ENCODE results near the gene CACNB2. TPM values are rescaled to one million over a fixed set of nuclear protein-coding genes. Genes with fewer than 3 reads are reported as not detected.

The CACNB2 gene
- total RNA-seq, 2 experiments from 2014 or later: not detected

DNA sequence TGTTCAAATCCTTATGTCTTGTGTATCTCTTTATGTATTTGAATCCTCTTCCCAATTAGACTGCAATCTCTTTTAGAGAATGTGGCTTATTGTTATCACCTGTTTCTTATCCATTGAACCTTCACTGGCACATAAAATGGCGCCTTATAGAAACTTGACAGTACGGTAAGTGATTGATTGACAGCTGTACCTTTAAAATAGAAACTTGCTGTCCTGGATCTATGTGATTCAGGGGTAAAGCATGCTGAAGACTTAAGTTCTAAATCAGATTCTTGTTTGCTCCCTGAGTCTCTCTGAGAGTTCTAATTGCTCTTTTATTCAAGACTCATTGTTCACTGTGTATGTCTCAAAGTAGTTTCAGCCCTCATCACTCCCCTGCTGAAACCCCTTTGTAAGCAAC is 91.3 kb downstream of the CACNB2 start:
- Mint-ChIP-seq H3K4me1 (no peaks in the 10 kb centered on the region), H3K4me3 (no peak overlapping the region), H3K36me3 (ENCODE audit: low read depth) (no peaks in the 10 kb centered on the region), H3K27ac (no peak overlapping the region), H3K27me3 (no peaks in the 10 kb centered on the region), H3K9me3 (no peaks in the 10 kb centered on the region)
- POLR2A ChIA-PET: no interaction called here
- CTCF ChIA-PET: no interaction called here
- DNase-seq: no peak

DNA sequence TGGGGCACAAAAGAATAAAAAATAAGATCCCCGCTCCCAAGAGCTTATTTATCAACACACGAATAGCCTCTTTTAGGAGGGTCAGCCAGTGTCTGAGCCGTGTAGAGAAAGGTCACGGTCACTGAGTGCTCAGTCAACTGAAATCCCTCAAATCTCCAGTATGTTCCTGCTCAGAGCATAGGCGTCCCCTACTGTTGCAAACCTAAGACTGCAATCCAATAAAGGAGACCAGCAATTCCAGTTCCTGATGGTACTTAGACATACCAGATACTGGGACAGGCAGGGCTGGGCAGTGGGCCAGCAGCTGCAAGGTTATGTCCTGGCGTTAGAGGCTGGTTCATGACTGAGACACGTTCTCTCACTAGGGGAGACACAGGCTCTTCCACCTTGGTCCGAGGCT is 93.6 kb downstream of the CACNB2 start:
- Mint-ChIP-seq H3K36me3 (ENCODE audit: low read depth) (no peaks in the 10 kb centered on the region), H3K27ac (no peak overlapping the region), H3K4me3 (no peak overlapping the region), H3K4me1 (no peaks in the 10 kb centered on the region), H3K9me3 (no peaks in the 10 kb centered on the region), H3K27me3 (no peaks in the 10 kb centered on the region)
- POLR2A ChIA-PET: no interaction called here
- DNase-seq: no peak
- CTCF ChIA-PET: no interaction called here

DNA sequence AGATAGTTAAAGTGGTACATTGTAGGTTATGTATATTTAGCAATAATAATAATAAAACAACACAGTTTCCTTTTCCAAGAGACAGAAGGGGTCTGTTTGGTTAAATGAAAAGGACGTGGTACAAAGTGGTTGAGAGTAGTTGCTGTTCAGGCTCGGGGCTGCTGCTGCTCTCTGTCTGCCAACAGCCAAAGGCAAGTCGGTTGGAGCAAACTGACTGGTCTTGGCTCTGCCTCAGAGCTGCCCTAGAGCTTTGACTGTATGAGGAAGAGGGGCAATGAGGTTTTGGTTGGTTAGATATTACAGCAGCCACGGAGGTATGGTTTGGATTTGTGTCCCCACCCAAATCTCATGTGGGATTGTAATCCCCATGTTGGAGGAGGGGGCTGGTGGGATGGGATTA is 95.3 kb downstream of the CACNB2 start:
- Mint-ChIP-seq H3K4me1 (no peaks in the 10 kb centered on the region), H3K27me3 (no peaks in the 10 kb centered on the region), H3K4me3 (no peak overlapping the region), H3K36me3 (ENCODE audit: low read depth) (no peaks in the 10 kb centered on the region), H3K27ac (no peak overlapping the region), H3K9me3 (no peaks in the 10 kb centered on the region)
- no peak for DNase-seq
- ChIA-PET POLR2A (no interaction called here), CTCF (no interaction called here)

DNA sequence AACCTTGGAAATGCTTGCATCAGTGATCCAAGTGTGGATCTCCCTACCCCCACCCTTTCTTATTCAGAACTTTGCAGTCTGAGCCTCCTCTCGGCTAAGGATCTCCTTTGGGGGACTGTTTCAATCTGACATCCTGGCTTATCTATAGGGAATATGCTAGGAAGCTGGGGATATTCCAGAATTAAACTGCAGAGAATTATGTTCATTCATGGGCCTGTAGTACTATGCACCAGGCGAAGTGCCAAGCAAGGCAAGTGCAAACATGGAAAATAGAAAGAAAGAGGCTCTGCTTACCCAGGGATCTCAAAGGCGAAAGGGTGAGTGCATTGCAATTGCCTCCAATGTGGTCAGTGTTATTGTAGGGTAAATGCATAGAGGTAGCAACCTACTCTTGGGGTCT is 96.5 kb downstream of the CACNB2 start:
- Mint-ChIP-seq H3K27me3 (no peaks in the 10 kb centered on the region), H3K9me3 (no peaks in the 10 kb centered on the region), H3K4me3 (no peak overlapping the region), H3K4me1 (no peaks in the 10 kb centered on the region), H3K27ac (no peak overlapping the region), H3K36me3 (ENCODE audit: low read depth) (no peaks in the 10 kb centered on the region)
- ChIA-PET POLR2A (no interaction called here), CTCF (no interaction called here)
- DNase-seq: no peak

DNA sequence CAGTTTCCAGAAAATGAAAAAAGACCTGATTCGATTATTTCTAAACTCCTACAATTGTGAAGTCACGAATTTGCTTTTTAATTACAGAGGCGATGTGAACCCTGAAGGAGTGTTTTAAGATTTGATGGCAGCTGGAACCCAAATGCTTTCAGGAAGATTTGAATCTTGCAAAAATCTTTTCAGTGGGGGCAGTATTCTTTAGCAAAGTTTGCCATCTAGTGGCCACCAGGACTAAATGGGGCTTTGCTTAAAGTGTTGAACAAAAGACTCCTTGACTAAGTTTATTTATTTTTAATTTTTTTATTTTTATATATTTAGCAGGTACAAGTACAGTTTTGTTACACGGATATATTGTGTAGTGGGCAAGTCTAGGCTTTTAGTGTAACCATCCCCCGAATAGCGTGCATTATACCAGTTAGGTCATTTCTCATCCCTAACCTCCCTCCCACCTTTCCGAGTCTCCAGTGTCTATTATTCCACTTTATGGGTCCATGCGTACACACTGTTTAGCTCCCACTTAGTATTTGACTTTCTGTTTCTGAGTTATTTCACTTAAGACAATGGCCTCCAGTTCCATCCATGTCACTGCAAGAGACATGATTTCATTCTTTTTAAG is 98.8 kb downstream of the CACNB2 start:
- Mint-ChIP-seq H3K27me3 (no peaks in the 10 kb centered on the region), H3K27ac (no peak overlapping the region), H3K4me3 (no peak overlapping the region), H3K4me1 (no peaks in the 10 kb centered on the region), H3K9me3 (no peaks in the 10 kb centered on the region), H3K36me3 (ENCODE audit: low read depth) (no peaks in the 10 kb centered on the region)
- ChIA-PET POLR2A (no interaction called here), CTCF (no interaction called here)
- DNase-seq: peak; percentile 8

DNA sequence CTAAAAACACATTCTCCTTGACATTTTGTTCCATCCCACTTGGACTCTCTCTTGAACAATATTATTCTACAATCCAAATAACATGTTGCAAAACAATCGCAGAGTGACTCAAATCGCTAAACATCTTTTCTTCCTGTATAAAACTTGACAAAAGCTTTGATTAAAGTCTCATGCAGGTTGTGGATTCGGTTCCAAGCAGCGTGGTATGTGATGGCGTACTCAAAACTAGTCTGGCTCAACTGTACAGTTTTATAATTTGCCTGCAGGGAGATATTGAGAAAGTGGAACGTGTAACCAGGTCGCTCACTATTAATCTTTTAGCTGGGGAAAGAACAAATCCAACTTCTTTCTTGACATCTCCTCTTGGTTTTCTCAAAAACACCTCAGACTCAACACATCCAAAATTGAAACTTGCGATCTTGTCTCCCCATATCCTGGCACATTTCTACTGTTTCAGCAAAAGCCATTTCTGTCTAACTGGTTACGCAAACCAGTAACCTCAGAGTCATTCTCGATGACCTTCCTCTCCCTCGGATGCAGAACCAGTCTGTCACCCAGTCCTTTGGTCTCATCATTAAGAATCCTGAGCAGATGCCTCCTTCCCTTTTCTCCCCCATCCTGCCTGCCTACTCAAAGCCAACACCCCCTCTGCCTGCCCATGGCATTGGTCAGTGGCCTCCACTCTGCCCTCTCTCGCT is 100.1 kb downstream of the CACNB2 start:
- H3K27me3 Mint-ChIP-seq: no peaks in the 10 kb centered on the region
- no peaks in the 10 kb centered on the region for H3K36me3 Mint-ChIP-seq (ENCODE audit: low read depth)
- H3K4me1 Mint-ChIP-seq: no peaks in the 10 kb centered on the region
- CTCF ChIA-PET: no interaction called here
- no peak for DNase-seq
- no peak overlapping the region for H3K27ac Mint-ChIP-seq
- POLR2A ChIA-PET: no interaction called here
- no peaks in the 10 kb centered on the region for H3K9me3 Mint-ChIP-seq
- H3K4me3 Mint-ChIP-seq: no peak overlapping the region

DNA sequence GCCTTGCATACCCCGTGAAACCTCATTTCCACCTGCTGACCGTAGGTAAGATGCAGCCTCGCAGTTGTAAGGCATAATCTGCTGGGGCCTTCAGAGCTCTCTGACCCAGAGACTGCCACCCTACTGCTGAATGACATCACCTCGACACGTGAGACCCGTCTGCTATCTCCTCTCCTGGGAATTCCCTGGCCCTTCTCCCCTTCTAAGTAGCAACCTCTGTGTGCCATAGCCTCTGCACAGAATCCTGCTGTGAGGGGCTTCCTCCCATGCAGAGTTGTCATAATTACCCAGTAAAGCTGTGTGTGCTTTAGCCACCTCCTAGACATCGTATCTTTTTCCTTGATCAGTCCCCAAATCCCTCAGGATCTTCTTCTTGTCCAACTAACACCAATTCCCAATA is 106.7 kb downstream of the CACNB2 start:
- Mint-ChIP-seq H3K9me3 (no peaks in the 10 kb centered on the region), H3K36me3 (ENCODE audit: low read depth) (no peaks in the 10 kb centered on the region), H3K27ac (no peak overlapping the region), H3K27me3 (no peaks in the 10 kb centered on the region), H3K4me3 (no peak overlapping the region), H3K4me1 (no peaks in the 10 kb centered on the region)
- ChIA-PET CTCF (no interaction called here), POLR2A (no interaction called here)
- DNase-seq: no peak

DNA sequence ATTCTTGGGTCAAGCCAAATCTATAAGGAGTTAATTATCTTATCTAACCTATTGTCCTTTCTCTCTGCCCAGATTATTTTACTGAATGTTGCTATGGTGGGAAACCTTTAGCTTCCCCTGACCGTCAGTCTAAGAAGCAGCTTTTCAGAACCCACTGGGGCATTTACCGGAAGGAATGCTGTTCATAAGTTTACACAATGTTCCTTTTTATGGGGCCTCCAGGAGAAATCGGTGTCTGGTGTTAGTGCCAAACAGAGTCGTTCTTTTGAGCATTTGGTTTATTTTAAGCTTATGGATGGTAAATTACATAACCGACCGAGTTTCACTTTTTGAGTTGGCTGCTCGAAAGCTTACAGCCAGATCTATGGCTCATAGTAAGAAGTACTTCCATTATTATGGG is 111.9 kb downstream of the CACNB2 start:
- CTCF ChIA-PET: no interaction called here

DNA sequence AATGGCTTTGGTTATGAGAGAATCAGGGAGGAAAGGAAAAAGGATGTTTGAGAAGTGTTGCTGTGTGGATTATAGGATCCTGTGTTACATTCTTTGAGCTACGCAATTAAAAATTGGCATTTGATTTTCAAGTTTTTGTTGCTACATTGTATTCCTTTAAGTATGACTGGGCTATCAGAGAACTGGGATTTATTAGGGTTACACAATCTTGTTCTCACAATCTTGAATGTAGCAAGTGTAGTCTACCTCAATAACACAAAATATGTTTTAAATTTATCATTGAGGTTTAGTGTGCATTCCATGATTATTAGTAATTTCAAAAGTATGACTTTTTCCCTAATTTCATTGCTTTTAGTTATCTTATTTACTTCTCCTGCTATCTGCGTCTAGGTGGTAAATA is 113.9 kb downstream of the CACNB2 start:
- Mint-ChIP-seq H3K27ac (no peak overlapping the region), H3K4me1 (no peaks in the 10 kb centered on the region), H3K36me3 (ENCODE audit: low read depth) (no peaks in the 10 kb centered on the region), H3K27me3 (no peaks in the 10 kb centered on the region), H3K9me3 (no peaks in the 10 kb centered on the region), H3K4me3 (no peak overlapping the region)
- ChIA-PET POLR2A (no interaction called here), CTCF (no interaction called here)
- DNase-seq: no peak

More for the DNA sequence above, 111.9 kb downstream of the CACNB2 start:
- POLR2A ChIA-PET: no interaction called here
- H3K36me3 Mint-ChIP-seq (ENCODE audit: low read depth): no peaks in the 10 kb centered on the region
- no peaks in the 10 kb centered on the region for H3K4me1 Mint-ChIP-seq
- DNase-seq: no peak
- no peaks in the 10 kb centered on the region for H3K27me3 Mint-ChIP-seq
- no peaks in the 10 kb centered on the region for H3K9me3 Mint-ChIP-seq
- H3K27ac Mint-ChIP-seq: no peak overlapping the region
- H3K4me3 Mint-ChIP-seq: no peak overlapping the region

DNA sequence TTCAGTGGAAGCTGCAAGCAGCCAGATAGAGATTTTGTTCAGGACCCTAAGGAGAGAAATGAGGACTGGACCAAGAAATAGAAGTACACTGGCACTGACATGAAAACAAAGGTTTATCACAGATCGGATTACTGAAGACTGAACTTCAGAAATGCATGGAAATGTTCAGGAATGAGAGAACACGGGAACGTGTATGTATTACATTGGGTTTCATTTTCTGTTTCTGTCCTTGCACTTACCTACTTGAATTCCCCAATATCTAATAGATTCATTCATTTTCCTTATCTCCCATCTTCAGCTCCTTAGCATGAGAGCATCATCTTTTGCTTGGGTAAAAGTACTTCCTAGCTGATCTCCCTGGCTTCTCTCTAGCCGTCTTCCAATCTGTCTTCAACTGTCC is 114.5 kb downstream of the CACNB2 start:
- H3K36me3 Mint-ChIP-seq (ENCODE audit: low read depth): no peaks in the 10 kb centered on the region
- no peak overlapping the region for H3K27ac Mint-ChIP-seq
- no peaks in the 10 kb centered on the region for H3K27me3 Mint-ChIP-seq
- no peak overlapping the region for H3K4me3 Mint-ChIP-seq
- ChIA-PET POLR2A (no interaction called here), CTCF (no interaction called here)
- H3K9me3 Mint-ChIP-seq: no peaks in the 10 kb centered on the region
- no peak for DNase-seq
- H3K4me1 Mint-ChIP-seq: no peaks in the 10 kb centered on the region

DNA sequence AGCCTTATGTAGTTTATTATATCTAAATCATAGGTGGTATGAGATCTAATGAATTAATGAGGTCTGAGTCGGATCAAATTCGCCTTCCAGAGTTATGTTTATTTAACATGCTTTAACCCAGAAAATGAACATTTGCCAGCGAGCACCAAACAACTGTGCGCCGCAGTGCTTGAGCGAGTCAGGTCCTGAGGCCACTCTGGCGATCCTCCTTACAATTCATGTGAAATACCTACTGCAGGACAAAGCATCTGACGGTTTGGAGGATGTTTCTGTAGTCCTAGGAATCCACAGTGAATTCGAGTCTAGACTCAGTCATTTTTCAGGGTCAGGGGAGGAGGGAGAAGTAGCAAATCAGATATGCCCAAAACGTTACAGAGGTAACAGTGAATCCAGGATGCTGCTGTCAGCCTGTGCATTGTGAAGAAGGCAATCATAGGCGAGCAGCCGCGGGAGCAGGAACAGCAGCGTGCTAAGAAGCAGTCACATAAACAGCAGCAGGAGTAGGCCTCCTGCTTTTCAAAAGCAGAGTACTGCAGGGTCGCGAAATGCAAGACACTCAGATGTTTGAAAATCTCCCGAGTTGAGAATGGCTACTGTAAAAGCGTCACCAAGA is 120.2 kb downstream of the CACNB2 start:
- Mint-ChIP-seq H3K4me1 (no peaks in the 10 kb centered on the region), H3K27ac (peak overlapping the region; percentile 14), H3K27me3 (no peaks in the 10 kb centered on the region), H3K36me3 (ENCODE audit: low read depth) (no peaks in the 10 kb centered on the region), H3K4me3 (no peak overlapping the region), H3K9me3 (no peaks in the 10 kb centered on the region)
- ChIA-PET CTCF (no interaction called here), POLR2A (no interaction called here)
- DNase-seq: no peak

DNA sequence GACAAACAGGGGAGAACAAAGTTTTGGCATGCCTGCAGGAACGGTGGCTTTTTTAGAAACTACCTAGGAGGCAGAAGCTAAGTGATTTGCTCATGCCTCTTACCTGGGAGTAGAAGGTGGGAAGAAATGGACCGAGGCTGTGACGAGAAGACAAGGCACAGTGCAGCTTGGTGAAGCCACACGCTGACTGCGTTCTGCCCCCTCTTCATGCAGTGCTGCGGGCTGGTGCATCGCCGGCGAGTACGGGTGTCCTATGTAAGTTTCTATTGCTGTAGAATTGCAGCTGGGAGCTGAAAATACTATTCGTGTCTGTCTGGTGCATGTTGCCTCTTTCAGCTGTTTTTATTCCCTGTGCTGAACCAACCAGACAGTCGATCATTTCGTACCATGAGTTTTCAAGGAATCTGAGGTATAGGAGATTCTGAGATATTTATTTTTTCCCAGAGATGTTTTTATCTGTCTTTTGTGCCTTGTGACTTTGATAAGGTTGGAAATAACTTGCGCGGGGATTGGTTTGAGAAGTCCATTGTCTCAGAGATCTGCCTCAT is 120.9 kb downstream of the CACNB2 start:
- CTCF ChIA-PET: no interaction called here
- H3K4me3 Mint-ChIP-seq: no peak overlapping the region
- POLR2A ChIA-PET: no interaction called here
- H3K27me3 Mint-ChIP-seq: no peaks in the 10 kb centered on the region
- no peaks in the 10 kb centered on the region for H3K36me3 Mint-ChIP-seq (ENCODE audit: low read depth)
- H3K27ac Mint-ChIP-seq: no peak overlapping the region
- no peaks in the 10 kb centered on the region for H3K4me1 Mint-ChIP-seq
- H3K9me3 Mint-ChIP-seq: no peaks in the 10 kb centered on the region
- no peak for DNase-seq

DNA sequence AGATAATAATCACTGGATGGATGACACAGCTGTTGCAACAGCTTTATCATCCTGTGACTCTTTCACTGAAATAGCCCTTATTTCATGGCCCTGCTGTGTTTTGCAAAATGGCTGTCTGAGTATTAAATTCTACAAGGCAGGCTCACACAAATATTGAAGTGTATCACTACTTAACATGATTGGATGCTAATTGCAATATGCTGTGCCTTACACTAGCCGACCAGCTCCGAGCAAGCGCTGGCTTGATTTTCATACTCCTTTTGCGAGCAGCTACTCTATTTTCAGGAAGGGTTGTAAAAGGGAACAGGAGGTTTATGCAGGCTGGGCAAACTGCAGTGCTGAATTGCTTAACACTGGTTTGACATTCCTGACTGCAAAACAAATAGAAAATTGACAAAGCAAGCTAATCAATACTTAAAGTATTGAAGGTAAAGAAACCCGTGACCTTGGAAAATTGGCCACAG is 121.6 kb downstream of the CACNB2 start:
- Mint-ChIP-seq H3K27me3 (no peaks in the 10 kb centered on the region), H3K27ac (no peak overlapping the region), H3K4me3 (no peak overlapping the region), H3K36me3 (ENCODE audit: low read depth) (no peaks in the 10 kb centered on the region), H3K4me1 (no peaks in the 10 kb centered on the region), H3K9me3 (no peaks in the 10 kb centered on the region)
- no peak for DNase-seq
- POLR2A ChIA-PET: no interaction called here
- CTCF ChIA-PET: no interaction called here

Data from activated CD4-positive, alpha-beta T cell treated with anti-CD3 and anti-CD28 coated beads, Interleukin-2, amount 10 ng/mL, durations not matched to agents 7 days and 5 days (primary cell).